Erythroblast (primary cell): ENCODE measurements around the gene DSCAML1.

Experiments used
- GATA1 ChIP-seq: IDR thresholded peaks from 2 replicates; pipeline ENCODE4 v1.6.1; 2011; ENCODE audit warnings: low read depth, mild to moderate bottlenecking, control low read depth, low read length, moderate library complexity
- POLR2A ChIP-seq: IDR thresholded peaks from 2 replicates; pipeline ENCODE4 v1.6.1; 2011; ENCODE audit warnings: mild to moderate bottlenecking, low read length

DNA sequence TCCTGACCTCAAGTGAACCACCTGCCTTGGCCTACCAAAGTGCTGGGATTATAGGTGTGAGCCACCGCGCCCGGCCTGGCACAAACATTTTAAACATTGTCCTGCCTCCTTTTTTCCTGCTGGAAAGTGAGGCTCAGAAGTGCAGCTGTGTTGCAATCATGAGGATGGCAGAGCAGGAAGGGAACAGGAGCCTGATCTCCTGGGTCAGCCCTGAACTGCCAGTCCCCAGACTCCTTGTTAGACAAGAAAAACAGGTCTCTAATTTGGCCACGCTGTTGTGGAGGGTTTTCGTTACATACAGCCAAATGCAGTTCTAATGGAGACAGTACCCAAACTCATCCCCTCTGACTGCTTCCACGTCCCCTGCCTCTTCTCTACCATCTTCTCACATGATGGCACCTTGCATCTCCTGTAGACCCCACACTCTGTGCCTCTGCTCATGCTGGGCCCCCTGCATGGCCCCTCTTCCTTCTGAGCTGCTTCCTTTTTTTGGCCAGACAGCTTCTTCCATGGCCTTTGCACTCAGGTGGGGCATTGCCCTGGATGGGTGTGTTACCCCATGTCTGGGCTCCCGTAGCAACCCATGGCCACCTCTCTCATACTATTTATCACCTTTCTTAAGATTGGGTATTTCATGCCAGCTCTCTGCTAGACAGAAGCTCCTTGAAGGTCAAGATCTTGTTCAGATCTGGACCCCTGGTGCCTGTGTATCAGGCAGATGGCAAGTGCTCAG, 242.2 kb downstream of the DSCAML1 start:
- no peak for TF ChIP-seq POLR2A
- TF ChIP-seq GATA1, result no peak
